Naive thymus-derived CD4-positive, alpha-beta T cell (primary cell): ENCODE data around the gene ZCCHC24. TPM values are rescaled to one million over a fixed set of nuclear protein-coding genes. Genes with fewer than 3 reads are reported as not detected.
A peak's percentile ranks its signal among the peaks of the same experiment; 100 is the strongest.
"Not testable (repeated sequence)": the region's sequence is repeated elsewhere in the genome, so short reads cannot be mapped to it uniquely, and the experiment has no call there.

ENCODE experiments used
- ATAC-seq: fragments of 150-1000 bp; cut with Tn5 transposase; 2 replicates; pipeline ENCODE4 v1.10.0; 2021; ENCODE audit warnings: mild to moderate bottlenecking, moderate library complexity
- CTCF ChIA-PET: fragments of 350-600 bp; sonication (Branson Sonifier 250); formaldehyde crosslinking; loops from one replicate; lab custom pipeline; 2021; ENCODE audit warnings: antibody characterized with exemption; lab: Charles Lee
- POLR2A ChIA-PET: fragments of 350-600 bp; sonication (Branson Sonifier 250); formaldehyde crosslinking; loops from one replicate; lab custom pipeline; 2021; ENCODE audit warnings: antibody characterized with exemption, inconsistent platforms; lab: Charles Lee
- DNase-seq, 9 donors: peaks; one replicate each; pipeline versions ENCODE4 v3.0.0 to v3.0.0-alpha.2; 2020 to 2022; ENCODE audit warnings: mixed read lengths in 1 of 9
- H3K27ac ChIP-seq: one replicate; pipeline ENCODE4 v1.7.0; 2013; ENCODE audit warnings: mild to moderate bottlenecking, low read depth, low read length, moderate library complexity
- H3K27me3 ChIP-seq, 2 donors: one replicate each; pipeline ENCODE4 v1.7.0; 2013; ENCODE audit warnings: low read length in 2 of 2, mild to moderate bottlenecking in 2 of 2, moderate library complexity in 2 of 2; ENCODE audit not compliant: control insufficient read depth in 2 of 2, insufficient read depth in 2 of 2
- H3K36me3 ChIP-seq, 3 experiments: 1 replicate in 2 of 3; 2 replicates in 1 of 3; pipeline ENCODE4 v1.7.0; 2013; ENCODE audit warnings: low read length in 3 of 3, mild to moderate bottlenecking in 3 of 3, moderate library complexity in 1 of 3; ENCODE audit not compliant: insufficient read depth in 3 of 3, control insufficient read depth in 2 of 3
- H3K4me1 ChIP-seq, 2 donors: one replicate each; pipeline ENCODE4 v1.7.0; 2013; ENCODE audit warnings: low read length in 2 of 2, mild to moderate bottlenecking in 2 of 2, moderate library complexity in 1 of 2; ENCODE audit not compliant: control insufficient read depth in 2 of 2, insufficient read depth in 2 of 2
- H3K4me3 ChIP-seq: 2 replicates; pipeline ENCODE4 v1.7.0; 2013; ENCODE audit warnings: mild to moderate bottlenecking, low read length
- H3K9me3 ChIP-seq, 3 experiments: 1 replicate in 2 of 3; 2 replicates in 1 of 3; pipeline ENCODE4 v1.7.0; 2013; ENCODE audit warnings: low read length in 3 of 3; ENCODE audit not compliant: control insufficient read depth in 2 of 3
- H3K27ac Mint-ChIP-seq, 9 donors: one replicate each; pipeline ENCODE4 v1.8.0; 2020 to 2022; ENCODE audit warnings: mixed read lengths in 9 of 9, mild to moderate bottlenecking in 8 of 9, moderate library complexity in 5 of 9, inconsistent platforms in 2 of 9
- H3K27me3 Mint-ChIP-seq, 5 donors: one replicate each; pipeline ENCODE4 v1.8.0; 2021 to 2022; ENCODE audit warnings: mixed read lengths in 5 of 5, mild to moderate bottlenecking in 1 of 5
- H3K36me3 Mint-ChIP-seq, 5 donors: one replicate each; pipeline ENCODE4 v1.8.0; 2020 to 2022; ENCODE audit warnings: mixed read lengths in 5 of 5, mild to moderate bottlenecking in 3 of 5, inconsistent platforms in 1 of 5
- H3K4me1 Mint-ChIP-seq, 7 donors: one replicate each; pipeline ENCODE4 v1.8.0; 2020 to 2022; ENCODE audit warnings: mixed read lengths in 7 of 7, mild to moderate bottlenecking in 3 of 7, inconsistent platforms in 1 of 7
- H3K4me3 Mint-ChIP-seq, 10 donors: one replicate each; pipeline ENCODE4 v1.8.0; 2020 to 2022; ENCODE audit warnings: mild to moderate bottlenecking in 10 of 10, mixed read lengths in 10 of 10, moderate library complexity in 6 of 10, inconsistent platforms in 2 of 10
- H3K9me3 Mint-ChIP-seq, 11 donors: one replicate each; pipeline ENCODE4 v1.8.0; 2020 to 2022; ENCODE audit warnings: mixed read lengths in 11 of 11, mild to moderate bottlenecking in 4 of 11, inconsistent platforms in 1 of 11, moderate library complexity in 1 of 11
- intact Hi-C, 2 donors: fragments of 100-400 bp; cut with micrococcal nuclease; formaldehyde crosslinking; loops; one replicate each; pipeline ENCODE4 v1.15.1; 2023
- polyA plus RNA-seq, 2 donors: library from polyadenylated mRNA; unstranded; fragments of 300-500 nt; fragmentation: Illumina TruSeq; gene quantifications; one replicate each; pipeline ENCODE4 v1.2.3, GENCODE V29; 2021
- total RNA-seq, 6 experiments: library from RNA in 5 of 6; stranded (reverse) in 5 of 6; gene quantifications; 1 replicate in 5 of 6; 2 replicates in 1 of 6; pipeline ENCODE4 v1.2.3 and lab custom pipeline; 2021 to 2026

Gene ZCCHC24
- total and polyA plus RNA-seq, 7 experiments from 2014 or later = 0.30 to 2.0 (median 0.73) TPM

DNA sequence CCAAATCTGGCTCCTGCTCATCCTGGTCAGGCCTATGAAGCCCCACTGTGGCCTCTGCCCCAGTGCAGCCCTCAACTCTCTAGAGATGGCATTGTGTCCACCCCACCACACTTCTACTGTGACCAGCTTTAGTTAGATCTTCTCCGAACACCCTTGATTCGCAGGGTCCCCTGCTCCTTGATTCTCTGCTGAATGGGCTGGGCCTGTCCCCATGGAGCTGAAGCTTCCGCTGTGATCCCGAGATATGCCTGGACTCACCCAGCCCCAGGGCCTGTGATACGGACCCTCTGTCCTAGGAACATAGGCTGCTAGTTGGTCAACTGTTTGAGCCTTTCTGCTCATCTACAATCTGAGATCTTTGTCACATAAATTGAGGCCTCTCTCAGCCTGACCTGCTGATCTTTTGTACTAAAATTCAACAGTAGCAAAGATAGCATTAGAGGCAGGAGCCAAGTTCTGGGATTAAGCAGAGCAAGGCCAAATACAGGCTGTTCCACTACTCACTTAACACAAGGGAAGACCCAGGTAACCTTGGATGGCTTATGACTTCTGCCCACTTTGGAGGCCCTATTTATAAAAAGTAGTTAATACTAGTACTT is 104.7 kb downstream of the ZCCHC24 start:
- H3K4me1 ChIP-seq = peaks cover 0 to 4% of the 10 kb centered on the region in 2 donors
- intact Hi-C loops = loop anchor here in 1 of 2 donors (10.0 kb wide), 1 partner anchor 864 kb away; the partner anchor contains the start of gene ANXA11
- Mint-ChIP-seq H3K4me1 (peaks cover 0 to 29% (median 3%) of the 10 kb centered on the region in 7 donors), H3K27me3 (no peaks in the 10 kb centered on the region), H3K36me3 (peaks cover 0 to 10% (median 0%) of the 10 kb centered on the region in 5 donors), H3K9me3 (peaks cover 0 to 3% (median 0%) of the 10 kb centered on the region in 11 donors), H3K27ac (peak overlapping the region in 1 of 9 donors; percentile 15), H3K4me3 (no peak overlapping the region)
- no peak for ATAC-seq
- H3K27ac ChIP-seq = no peak overlapping the region
- no peaks in the 10 kb centered on the region for H3K27me3 ChIP-seq
- H3K9me3 ChIP-seq = no peaks in the 10 kb centered on the region
- H3K36me3 ChIP-seq = no peaks in the 10 kb centered on the region
- DNase-seq = peak in 1 of 9 donors; percentile 21
- CTCF ChIA-PET = interaction anchor here (1.0 kb wide), 1 partner anchor 47 kb away, joined by 4 read pairs; no protein-coding TSS in a partner anchor
- H3K4me3 ChIP-seq = no peak overlapping the region
- POLR2A ChIA-PET = interaction anchor here (0.9 to 1.2 kb wide), 2 partner anchors 10 to 18 kb away, joined by 3 to 4 read pairs; no protein-coding TSS in a partner anchor

DNA sequence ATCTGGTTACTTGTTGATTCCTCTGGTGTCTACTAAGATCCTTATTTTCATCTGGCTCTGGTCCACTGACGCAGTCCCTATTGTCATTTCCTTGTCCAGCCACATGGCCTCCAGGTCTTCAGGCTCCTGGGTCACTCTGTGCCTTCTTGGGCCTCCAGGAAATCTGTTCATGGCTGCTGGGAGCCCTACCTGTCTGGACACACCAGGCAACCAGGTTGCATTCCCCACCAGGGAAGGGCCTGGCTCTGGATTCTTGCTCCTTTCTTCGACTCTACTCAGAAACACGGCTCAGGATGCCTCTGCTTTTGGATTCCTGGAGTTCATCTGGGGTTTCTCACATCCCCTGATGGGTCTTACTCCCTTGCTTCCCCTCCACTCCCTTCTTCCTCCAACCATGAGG is 106.2 kb downstream of the ZCCHC24 start:
- CTCF ChIA-PET = no interaction called here

DNA sequence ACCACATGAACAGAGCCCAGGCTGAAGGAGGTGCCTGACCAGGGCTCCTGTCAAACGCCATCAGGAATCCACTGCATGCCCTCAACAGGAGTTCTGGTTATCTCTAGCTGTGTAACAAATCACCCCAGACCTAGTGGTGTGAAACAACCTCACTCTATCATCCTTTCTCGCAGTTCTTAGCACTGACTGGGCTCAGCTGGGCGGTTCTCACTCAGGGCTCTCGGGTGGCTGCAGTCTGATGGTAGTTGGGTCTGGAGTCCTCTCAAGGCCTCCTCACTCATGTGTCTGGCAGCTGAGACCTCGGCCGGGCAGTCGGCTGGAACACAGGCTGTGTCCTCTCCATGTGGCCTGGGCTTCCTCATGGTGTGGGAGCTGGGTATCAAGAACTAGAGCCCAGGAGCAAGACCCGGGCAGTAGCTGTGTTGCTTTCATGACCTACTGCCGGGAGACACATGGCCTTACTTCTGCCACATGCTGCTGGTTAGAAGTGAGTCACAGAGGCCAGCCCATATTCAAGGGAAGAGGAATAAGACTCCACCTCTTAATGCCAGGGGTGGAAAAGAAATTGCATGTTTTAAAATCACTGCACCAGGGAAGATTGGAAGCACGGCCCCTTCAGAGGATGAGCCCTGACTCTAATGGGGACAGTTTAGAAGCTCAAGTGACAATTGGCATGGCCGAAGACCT is 107.5 kb downstream of the ZCCHC24 start:
- CTCF ChIA-PET, H3K27me3 Mint-ChIP-seq: not testable (repeated sequence)

More for the DNA sequence above, 106.2 kb downstream of the ZCCHC24 start:
- H3K27ac Mint-ChIP-seq = peak overlapping the region in 1 of 9 donors; percentile 80
- no peak overlapping the region for H3K4me3 Mint-ChIP-seq
- H3K27me3 ChIP-seq = no peaks in the 10 kb centered on the region
- intact Hi-C loops = no loop called here
- no peak overlapping the region for H3K4me3 ChIP-seq
- POLR2A ChIA-PET = no interaction called here
- H3K27ac ChIP-seq = no peak overlapping the region
- H3K4me1 ChIP-seq = peaks cover 0 to 4% of the 10 kb centered on the region in 2 donors
- no peaks in the 10 kb centered on the region for H3K27me3 Mint-ChIP-seq
- peaks cover 0 to 13% (median 0%) of the 10 kb centered on the region in 5 donors for H3K36me3 Mint-ChIP-seq
- peaks cover 0 to 30% (median 3%) of the 10 kb centered on the region in 7 donors for H3K4me1 Mint-ChIP-seq
- H3K9me3 Mint-ChIP-seq = peaks cover 0 to 4% (median 0%) of the 10 kb centered on the region in 11 donors
- H3K36me3 ChIP-seq = no peaks in the 10 kb centered on the region
- ATAC-seq (no peak), DNase-seq (no peak)
- no peaks in the 10 kb centered on the region for H3K9me3 ChIP-seq

DNA sequence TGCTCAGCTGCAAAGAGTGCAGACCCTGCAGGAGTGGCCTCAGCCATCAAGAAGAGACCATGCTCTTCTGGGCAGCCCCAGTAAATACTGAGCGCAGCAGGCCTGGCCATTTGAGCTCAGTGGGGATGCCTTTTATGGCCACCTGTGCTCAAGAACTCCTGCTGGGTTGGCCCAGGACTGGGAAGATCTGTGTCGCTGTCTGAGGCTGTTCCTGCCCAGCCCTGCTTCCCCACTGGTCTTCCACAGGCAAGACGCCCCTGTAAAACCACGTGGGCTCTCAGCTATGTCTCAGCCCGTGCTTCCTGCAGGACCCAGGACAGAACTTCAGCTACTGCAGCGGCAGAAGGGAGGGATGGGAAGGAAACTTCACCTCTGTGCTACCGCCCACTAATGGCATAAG is 108.7 kb downstream of the ZCCHC24 start:
- Histone ChIP-seq H3K9me3 (no peaks in the 10 kb centered on the region), H3K4me3 (no peak overlapping the region), H3K4me1 (peaks cover 3 to 4% of the 10 kb centered on the region in 2 donors), H3K36me3 (no peaks in the 10 kb centered on the region), H3K27ac (no peak overlapping the region), H3K27me3 (no peaks in the 10 kb centered on the region)
- POLR2A ChIA-PET = interaction anchor here (1.7 kb wide), 1 partner anchor 9 kb away, joined by 7 read pairs; no protein-coding TSS in a partner anchor
- H3K27ac Mint-ChIP-seq = no peak overlapping the region
- DNase-seq (no peak), ATAC-seq (no peak)
- H3K4me1 Mint-ChIP-seq = peaks cover 0 to 29% (median 11%) of the 10 kb centered on the region in 7 donors
- CTCF ChIA-PET = interaction anchor here (1.1 to 1.4 kb wide), 2 partner anchors 14 to 20 kb away, joined by 3 to 7 read pairs; no protein-coding TSS in a partner anchor
- H3K9me3 Mint-ChIP-seq = peaks cover 0 to 11% (median 0%) of the 10 kb centered on the region in 11 donors
- intact Hi-C loops = no loop called here
- peaks cover 0 to 20% (median 0%) of the 10 kb centered on the region in 5 donors for H3K36me3 Mint-ChIP-seq
- no peaks in the 10 kb centered on the region for H3K27me3 Mint-ChIP-seq
- H3K4me3 Mint-ChIP-seq = no peak overlapping the region

More for the DNA sequence above, 107.5 kb downstream of the ZCCHC24 start:
- DNase-seq, intact Hi-C loops, H3K27ac Mint-ChIP-seq, H3K36me3 ChIP-seq, H3K27me3 ChIP-seq, H3K9me3 ChIP-seq, H3K9me3 Mint-ChIP-seq, H3K4me1 ChIP-seq, H3K4me3 ChIP-seq, H3K4me3 Mint-ChIP-seq, H3K27ac ChIP-seq: not testable (repeated sequence)
- H3K4me1 Mint-ChIP-seq = peaks cover 0 to 29% (median 5%) of the 10 kb centered on the region in 7 donors
- peak; percentile 55 for ATAC-seq
- peaks cover 0 to 17% (median 0%) of the 10 kb centered on the region in 5 donors for H3K36me3 Mint-ChIP-seq
- POLR2A ChIA-PET = interaction anchor here (1.5 kb wide), 1 partner anchor 9 kb away, joined by 6 read pairs; the partner anchor contains the start of gene PPIF

DNA sequence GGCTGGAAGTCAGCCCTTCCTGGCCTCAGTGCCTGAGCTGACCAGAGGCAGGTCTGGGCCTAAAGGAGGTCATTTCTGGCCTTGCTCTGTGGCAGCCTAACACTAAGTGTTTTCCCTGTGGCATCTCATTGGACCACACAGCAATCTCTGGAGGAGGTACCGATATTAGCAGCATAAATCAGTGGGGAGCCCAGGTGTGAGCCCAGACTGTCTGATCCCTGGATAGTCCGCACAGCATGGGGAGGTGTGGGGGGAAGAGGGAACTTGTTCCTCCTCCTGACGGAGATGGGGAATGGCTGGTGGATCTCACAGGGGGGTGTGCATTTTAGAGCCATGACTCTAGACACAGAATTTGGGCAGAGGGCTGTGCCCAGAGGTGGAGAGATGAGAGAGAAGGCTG is 109.1 kb downstream of the ZCCHC24 start:
- CTCF ChIA-PET = interaction anchor here (1.1 to 1.4 kb wide), 3 partner anchors 10 to 21 kb away, joined by 3 to 7 read pairs (median 3); no protein-coding TSS in a partner anchor
- ATAC-seq = no peak
- H3K9me3 Mint-ChIP-seq = peaks cover 0 to 11% (median 0%) of the 10 kb centered on the region in 11 donors
- POLR2A ChIA-PET = interaction anchor here (1.6 to 1.7 kb wide), 2 partner anchors 9 to 13 kb away, joined by 6 to 7 read pairs; no protein-coding TSS in a partner anchor
- no peak overlapping the region for H3K27ac ChIP-seq
- no peaks in the 10 kb centered on the region for H3K36me3 ChIP-seq
- H3K27me3 ChIP-seq = no peaks in the 10 kb centered on the region
- peaks cover 0 to 20% (median 0%) of the 10 kb centered on the region in 5 donors for H3K36me3 Mint-ChIP-seq
- no peak for DNase-seq
- H3K4me3 Mint-ChIP-seq = no peak overlapping the region
- H3K9me3 ChIP-seq = no peaks in the 10 kb centered on the region
- intact Hi-C loops = no loop called here
- no peaks in the 10 kb centered on the region for H3K27me3 Mint-ChIP-seq
- H3K4me1 ChIP-seq = peaks cover 4 to 7% of the 10 kb centered on the region in 2 donors
- peaks cover 0 to 33% (median 15%) of the 10 kb centered on the region in 7 donors for H3K4me1 Mint-ChIP-seq
- peak overlapping the region in 1 of 9 donors; percentile 33 for H3K27ac Mint-ChIP-seq
- no peak overlapping the region for H3K4me3 ChIP-seq

DNA sequence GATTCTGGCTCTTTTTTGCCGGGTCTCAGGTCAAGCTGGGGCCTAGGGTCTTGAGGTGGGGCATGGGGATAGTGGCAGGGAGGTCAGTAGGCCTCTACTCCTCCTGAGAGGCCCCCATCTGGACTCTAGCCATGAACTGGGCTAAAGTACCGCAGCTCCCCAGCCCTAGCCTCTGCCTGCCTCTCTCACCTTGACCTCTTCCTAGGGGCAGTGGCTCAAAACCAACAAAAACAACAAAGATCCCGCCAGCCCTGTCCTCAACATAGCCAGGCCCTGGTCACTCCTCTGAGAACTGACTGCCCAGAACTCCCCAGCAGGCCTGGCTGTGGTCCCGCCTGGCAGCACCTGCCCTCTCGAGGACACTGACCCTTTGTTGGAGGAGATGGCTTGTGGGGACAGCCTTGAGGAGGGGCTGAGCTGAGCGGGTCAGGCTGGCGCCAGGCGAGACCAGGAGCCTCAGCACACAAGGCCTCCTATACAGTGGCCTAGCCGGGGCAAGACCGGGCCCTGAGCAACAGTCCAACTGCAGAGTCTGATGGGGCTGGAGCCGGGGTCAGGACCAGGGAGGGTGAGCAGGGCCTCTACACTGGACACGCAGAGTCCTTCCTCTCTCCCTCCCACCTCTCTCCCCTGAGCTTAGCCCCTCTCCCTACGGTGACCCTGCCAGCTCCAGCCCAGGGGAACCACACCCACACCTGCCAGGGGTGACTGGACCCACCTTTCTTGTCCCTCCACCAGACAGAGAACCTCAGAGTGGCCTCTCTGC is 109.8 kb downstream of the ZCCHC24 start:
- H3K9me3 Mint-ChIP-seq = peaks cover 0 to 11% (median 0%) of the 10 kb centered on the region in 11 donors
- intact Hi-C loops = no loop called here
- Histone ChIP-seq H3K27ac (no peak overlapping the region), H3K4me1 (peaks cover 4 to 9% of the 10 kb centered on the region in 2 donors), H3K4me3 (no peak overlapping the region), H3K36me3 (no peaks in the 10 kb centered on the region), H3K9me3 (no peaks in the 10 kb centered on the region), H3K27me3 (no peaks in the 10 kb centered on the region)
- H3K36me3 Mint-ChIP-seq = peaks cover 0 to 20% (median 0%) of the 10 kb centered on the region in 5 donors
- ChIA-PET CTCF (interaction anchor here (1.2 to 1.3 kb wide), 2 partner anchors 9 to 11 kb away, joined by 3 to 4 read pairs; no protein-coding TSS in a partner anchor), POLR2A (interaction anchor here (1.6 to 1.7 kb wide), 2 partner anchors 8 to 12 kb away, joined by 6 to 7 read pairs; no protein-coding TSS in a partner anchor)
- H3K4me1 Mint-ChIP-seq = peaks cover 0 to 37% (median 19%) of the 10 kb centered on the region in 7 donors
- no peaks in the 10 kb centered on the region for H3K27me3 Mint-ChIP-seq
- no peak for ATAC-seq
- DNase-seq = no peak
- H3K4me3 Mint-ChIP-seq = no peak overlapping the region
- H3K27ac Mint-ChIP-seq = peak overlapping the region in 3 of 9 donors; percentile 14 to 34 (median 33)
